ENCODE results near the gene NALCN.

GRCh38 chr13:101382701-101383100 is 33.6 kb downstream of the NALCN start:
- TF ChIP-seq CTCF (IDR thresholded peaks at IDR 0.05) (no peak), POLR2AphosphoS5 (IDR thresholded peaks at IDR 0.05) (no peak), POLR2A (IDR thresholded peaks at IDR 0.05) (no peak), EP300 (IDR thresholded peaks at IDR 0.05) (no peak)

Measured in suprapubic skin (tissue), 4 donors.